GM18858 (cell line): Measurements from ENCODE around the gene OPN4.
A peak's percentile ranks its signal among the peaks of the same experiment; 100 is the strongest.

Source experiments
- ATAC-seq: cut with Tn5 transposase; IDR thresholded peaks from one replicate; pipeline ENCODE4 v1.9.1; 2021; ENCODE audit not compliant: unreplicated experiment

Gene OPN4

GRCh38 chr10:86678999-86679792, 24.8 kb downstream of the OPN4 start:
- ATAC-seq = peak; percentile 69

- no peak for ATAC-seq
These were observed 26.7 kb downstream of the OPN4 start for GRCh38 chr10:86681047-86681446.

GRCh38 chr10:86681722-86682386, 27.5 kb downstream of the OPN4 start:
- no peak for ATAC-seq

- no peak for ATAC-seq
These were observed 28.3 kb downstream of the OPN4 start for GRCh38 chr10:86682675-86683074.

DNA sequence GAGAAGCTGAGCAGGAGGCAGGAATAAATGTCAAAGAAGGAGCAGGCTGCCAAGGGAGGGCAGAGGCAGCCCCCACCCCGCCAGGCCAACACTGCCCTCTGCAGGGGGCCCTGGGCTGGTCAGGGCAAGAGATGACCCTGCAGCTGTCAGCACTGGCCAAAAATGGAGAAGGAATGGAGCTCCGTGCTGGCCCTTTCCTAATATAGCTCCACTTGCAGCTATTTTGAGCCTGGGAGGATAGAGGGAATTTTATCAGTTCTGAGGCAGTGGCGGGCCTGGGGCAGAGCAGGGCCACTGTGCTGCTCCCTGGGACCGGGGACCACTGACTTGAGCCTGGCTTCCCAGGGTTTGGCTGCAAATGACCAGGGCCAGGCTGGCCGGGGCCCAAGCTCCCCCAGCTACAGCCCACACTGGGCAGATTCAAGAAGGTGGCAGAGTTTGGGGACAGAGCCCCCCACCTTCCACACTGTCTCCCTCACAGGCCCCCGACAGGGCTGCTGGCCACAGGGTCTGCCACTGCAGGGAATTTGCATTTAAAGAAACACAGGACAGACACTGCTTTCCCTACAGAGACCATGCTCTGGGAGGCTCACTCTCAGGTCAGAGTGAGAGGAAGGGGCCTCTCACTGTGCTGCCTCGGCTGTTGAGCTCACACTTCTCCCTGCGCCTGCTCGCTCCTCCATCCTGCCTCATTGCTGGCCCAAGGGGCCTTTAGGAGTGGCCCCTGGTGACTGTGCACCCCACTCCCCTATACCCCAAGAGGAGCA, 30.2 kb downstream of the OPN4 start:
- no peak for ATAC-seq

DNA sequence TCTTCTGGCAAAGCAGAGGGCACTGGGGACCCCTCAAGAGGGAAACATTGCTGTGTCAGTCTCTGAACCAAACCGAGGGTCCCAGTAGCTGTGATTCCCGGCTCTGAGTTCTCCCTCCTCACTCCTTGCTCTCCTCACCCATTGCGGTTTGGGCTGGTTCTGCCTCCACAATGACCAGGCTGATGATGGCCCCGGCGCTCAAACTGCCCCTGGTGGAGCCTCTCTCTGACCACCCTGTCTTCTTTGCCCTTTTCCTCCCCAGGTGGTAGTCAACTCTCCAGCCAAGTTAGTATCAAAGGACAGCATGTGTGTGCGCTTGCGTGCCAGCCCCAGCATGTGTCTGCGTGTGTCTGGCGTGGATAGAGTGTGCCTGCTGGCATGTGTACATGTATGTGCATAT, 31.1 kb downstream of the OPN4 start:
- no peak for ATAC-seq

DNA sequence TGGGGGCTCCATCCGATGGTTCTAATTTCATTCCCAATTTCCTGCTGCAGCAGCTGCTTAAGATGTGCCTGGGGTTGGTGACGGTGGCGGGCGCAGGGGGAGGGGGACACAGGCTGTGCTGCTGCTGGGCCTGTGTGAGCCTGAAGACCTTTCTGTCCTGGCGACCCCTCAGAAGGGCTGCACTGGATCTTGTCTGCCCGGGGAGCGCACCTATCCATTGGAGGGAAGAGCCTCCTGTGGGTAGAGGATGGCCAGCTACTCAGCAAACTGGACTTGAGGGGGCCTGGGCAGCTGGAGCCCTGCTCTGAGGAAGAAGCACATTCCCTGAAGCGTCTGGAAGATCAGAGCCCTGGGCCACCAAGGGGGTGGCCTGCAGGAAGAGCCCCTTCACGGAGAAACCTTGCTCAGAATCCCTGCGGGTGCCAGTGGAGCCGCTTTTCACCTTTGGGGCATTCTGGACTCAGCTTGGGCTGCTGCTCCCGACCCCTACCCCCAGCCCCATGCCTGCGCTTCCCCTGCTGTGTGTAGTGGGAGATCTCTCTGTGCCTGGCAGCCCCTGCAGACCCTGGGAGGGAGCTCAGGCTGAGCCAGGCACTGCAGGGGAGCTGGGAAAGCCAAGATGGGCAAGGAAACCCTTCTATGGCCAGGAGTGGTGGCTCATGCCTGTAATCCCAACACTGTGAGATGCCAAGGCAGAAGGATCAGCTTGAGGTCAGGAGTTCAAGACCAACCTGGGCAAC, 31.7 kb downstream of the OPN4 start:
- no peak for ATAC-seq

GRCh38 chr10:86686972-86687371, 32.6 kb downstream of the OPN4 start:
- ATAC-seq = no peak

DNA sequence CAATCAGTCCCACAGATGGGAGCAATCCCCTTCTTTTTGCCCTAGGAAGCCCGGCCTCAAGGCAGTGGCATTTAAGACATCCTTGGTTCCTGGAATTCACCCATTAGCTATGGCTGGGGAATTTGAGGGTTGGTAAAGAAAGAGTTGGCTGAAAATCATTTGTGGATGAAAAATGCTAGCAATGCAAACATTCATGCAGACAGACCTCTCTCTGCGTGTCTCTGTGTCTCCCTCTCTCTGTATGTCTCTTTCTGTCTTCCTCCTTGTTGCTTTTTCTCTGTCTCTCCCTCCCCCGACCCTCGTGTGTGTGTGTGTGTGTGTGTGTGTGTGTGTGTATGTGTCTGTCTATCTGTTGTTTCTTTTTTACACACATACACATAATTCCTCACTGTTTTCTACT, 33.4 kb downstream of the OPN4 start:
- no peak for ATAC-seq

- peak; percentile 80 for ATAC-seq
These were observed 34.1 kb downstream of the OPN4 start for GRCh38 chr10:86688398-86688921.

- no peak for ATAC-seq
These were observed 34.8 kb downstream of the OPN4 start for GRCh38 chr10:86689146-86689545.

DNA sequence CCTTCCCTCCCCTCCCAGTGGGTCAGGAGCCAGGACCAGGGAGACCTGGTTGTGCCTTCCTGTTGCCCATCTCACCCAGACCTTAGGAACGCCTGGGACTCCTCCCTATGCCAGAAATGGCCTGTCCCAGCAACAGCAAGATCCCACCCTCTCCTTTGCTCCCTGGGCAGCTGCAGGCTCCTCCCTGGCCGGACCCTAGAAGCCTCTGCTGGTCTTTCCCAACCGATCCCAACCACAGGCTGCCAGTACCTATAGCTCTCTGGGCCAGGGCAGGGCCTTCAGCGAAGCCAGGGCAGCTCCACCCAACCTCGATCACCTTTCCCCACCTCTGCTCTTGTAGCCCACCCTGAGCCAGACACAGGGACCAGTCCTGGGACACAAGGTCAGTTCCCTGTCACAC, 35.9 kb downstream of the OPN4 start:
- ATAC-seq = no peak

GRCh38 chr10:86690657-86691084, 36.3 kb downstream of the OPN4 start:
- ATAC-seq = no peak

DNA sequence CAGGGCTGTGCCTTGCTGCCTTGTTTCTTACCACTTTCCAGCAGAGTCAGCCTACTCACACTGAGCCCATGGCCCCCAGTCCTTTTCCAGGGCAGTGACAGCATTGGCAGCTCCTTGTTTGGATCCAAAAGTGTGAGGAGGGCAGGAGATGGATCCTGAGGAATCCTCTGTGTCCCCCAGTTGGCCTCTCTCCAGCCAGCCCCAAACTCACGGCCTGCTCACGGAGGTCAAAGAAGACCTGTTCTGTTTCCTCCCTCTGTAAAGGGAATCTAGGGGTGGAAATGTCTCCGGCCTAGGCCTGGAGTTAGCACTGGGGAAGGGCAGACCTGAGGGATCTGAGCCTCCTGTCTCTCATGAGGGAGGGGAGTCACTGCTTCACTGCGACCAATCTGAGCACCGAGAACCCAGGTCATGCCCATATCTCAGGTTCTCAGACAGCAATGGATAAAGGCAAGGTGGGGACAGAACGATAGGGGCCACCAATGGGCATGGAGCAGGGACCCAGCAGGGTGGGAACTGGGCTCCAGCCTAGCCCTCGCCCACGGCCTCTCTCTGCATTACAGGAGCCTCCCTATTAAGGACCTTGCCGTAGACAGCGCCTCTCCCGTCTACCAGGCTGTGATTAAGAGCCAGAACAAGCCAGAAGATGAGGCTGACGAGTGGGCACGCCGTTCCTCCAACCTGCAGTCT, 37.1 kb downstream of the OPN4 start:
- no peak for ATAC-seq

DNA sequence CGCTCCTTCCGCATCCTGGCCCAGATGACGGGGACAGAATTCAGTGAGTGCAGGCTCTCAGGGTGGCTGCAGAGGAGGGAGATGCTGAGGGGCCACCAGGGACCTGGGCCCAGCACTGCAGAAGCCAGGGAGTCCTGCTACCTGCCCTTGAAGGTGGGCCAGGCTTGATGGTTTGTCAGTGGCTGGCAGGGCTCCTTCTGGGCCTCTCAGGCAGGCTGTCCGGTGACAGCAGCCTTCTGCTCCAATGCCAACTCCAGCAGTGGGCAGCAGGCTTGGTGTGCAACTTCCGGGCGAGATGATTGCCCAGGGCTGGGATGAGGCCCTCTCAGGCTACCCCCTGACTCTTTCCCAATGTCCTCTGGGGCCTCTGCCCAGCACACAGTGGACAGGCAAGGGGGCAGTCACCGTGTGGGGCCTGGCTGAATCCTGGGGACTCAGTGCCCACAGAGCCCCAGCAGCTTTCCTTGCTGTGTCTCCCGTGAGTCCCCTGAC, 37.7 kb downstream of the OPN4 start:
- ATAC-seq = no peak

- ATAC-seq = no peak
These were observed 38.3 kb downstream of the OPN4 start for GRCh38 chr10:86692664-86693063.

GRCh38 chr10:86693275-86693674, 38.9 kb downstream of the OPN4 start:
- no peak for ATAC-seq

DNA sequence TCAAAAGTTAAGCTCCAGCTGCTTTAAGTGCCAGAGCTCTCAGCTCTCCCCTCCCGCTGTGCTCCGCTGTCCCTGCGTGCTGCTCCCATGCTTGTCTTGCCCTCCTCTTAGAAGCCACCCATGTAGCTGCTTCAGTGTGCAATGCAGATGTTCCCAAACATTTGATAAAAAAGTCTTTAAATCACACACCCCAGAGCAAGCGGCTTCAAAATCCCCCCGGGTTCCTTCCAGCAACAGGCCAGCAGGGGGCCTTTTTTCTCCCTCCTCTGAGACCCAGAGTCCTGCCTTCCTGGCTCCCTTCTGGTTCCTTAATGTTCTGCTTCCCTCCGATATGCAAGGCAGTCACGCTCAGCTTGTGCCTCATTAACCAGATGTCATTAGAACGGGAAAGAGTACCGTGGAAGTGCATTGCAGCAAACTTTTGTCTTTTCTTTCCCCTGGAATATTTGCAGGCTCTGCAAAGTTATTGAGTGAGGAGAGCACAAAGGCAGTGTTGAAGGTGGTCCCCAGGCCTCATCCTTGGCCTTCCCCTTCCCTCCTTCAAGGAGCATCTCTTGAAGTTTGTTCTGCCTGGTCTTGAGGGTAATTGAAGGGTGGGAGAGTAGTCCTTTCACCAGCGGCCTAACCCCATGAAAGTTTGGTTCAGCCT, 39.5 kb downstream of the OPN4 start:
- no peak for ATAC-seq

GRCh38 chr10:86698207-86698940, 44.0 kb downstream of the OPN4 start:
- ATAC-seq = no peak
